Activated CD4-positive, alpha-beta T cell treated with anti-CD3 and anti-CD28 coated beads, Interleukin-10, Interleukin-2, amounts not matched to agents 100 ng/mL and 50 ng/mL, durations not matched to agents 16 hours and 8 hours (primary cell): ENCODE measurements around the gene RFNG.

Source experiments
- DNase-seq: peaks from one replicate; pipeline ENCODE4 v3.0.0-alpha.2; 2020

The RFNG gene

GRCh38 chr17:82023447-82024241 is 28.0 kb downstream of the RFNG start:
- peak; percentile 26 for DNase-seq

DNA sequence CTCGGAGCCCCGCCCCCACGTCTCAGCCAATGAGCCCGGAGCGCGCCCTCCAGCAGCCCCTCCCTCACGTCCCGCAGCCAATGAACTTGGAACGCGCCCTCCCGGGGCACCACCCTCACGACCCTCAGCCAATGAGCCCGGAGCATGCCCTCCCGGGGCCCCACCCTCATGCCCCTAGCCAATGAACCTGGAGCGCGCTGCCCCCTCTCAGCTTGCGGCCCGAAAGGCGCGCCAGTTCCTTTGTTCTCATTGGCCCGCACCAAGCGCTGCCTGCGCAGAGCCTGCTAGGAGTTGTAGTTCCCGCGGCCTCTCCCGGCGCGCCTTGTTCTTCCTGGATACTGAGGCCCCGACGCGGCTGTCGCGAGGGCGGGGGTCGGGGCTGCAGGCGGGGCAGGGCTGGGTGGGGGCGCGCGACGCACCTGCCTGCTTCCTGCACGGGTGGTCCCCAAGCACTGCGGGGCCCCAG is 28.6 kb downstream of the RFNG start, which contains the start of gene LRRC45:
TSS of gene LRRC45 (plus strand) at position 325 of the 466 bp plus-strand sequence. CDS start 339 bp downstream, outside the sequence.
- DNase-seq: peak; percentile 100

DNA sequence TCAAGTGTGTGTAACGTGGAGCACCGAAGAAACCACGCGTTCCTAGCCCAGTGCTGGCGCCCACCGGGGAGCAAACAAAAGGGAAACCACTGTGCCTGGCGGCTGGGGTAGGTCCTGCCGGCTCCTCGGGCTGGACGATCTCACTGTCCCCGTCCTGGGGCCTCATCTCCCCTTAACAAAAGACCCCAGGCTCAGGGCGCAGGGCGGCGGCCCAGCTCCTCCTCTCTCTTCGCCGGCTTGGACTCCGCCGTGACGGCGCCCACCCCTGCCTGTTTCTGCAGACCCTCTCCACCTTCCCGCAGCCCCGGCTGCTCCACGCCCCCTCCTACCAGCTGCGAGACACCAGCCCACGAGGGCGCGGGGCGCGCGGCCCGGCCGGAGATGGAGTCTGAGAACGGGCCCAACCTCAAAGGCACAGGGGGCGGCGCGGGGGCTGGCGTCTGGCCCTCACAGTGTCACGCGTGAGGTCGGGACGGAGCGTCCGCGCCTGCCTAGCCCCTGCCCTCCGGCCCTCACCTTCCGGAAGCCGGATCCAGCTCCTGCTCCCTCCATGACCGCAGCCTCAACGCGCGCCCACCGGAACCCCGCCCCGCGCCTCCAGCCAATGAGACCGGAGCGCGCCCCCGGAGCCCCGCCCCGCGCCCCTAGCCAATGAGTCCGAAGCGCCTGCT is 29.2 kb downstream of the RFNG start, which contains the start of gene CENPX:
TSS of gene CENPX (minus strand) at position 569 of the 671 bp plus-strand sequence. CDS start at position 552, 17 bp downstream.
- DNase-seq: no peak

DNA sequence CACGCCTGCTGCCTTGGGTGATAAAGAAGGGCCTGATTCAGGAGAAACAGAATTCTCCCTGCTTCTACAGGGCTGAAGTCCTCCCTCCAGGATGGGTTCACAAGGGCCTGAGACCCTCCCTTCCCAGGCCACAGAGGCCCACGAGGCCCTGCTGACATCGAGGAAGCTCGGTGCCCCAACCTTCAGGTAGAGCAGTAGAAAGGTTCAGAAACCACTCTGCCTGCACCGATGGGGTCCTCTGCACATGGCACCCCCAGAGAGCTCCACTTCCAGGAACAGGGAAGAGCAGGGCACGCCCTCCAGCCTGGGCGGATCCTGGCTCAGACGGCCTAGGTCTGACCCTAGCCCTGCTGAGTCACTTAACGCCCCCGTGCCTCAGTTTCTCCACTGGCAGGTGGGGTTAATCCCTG is 29.7 kb downstream of the RFNG start:
- DNase-seq: peak; percentile 17

DNA sequence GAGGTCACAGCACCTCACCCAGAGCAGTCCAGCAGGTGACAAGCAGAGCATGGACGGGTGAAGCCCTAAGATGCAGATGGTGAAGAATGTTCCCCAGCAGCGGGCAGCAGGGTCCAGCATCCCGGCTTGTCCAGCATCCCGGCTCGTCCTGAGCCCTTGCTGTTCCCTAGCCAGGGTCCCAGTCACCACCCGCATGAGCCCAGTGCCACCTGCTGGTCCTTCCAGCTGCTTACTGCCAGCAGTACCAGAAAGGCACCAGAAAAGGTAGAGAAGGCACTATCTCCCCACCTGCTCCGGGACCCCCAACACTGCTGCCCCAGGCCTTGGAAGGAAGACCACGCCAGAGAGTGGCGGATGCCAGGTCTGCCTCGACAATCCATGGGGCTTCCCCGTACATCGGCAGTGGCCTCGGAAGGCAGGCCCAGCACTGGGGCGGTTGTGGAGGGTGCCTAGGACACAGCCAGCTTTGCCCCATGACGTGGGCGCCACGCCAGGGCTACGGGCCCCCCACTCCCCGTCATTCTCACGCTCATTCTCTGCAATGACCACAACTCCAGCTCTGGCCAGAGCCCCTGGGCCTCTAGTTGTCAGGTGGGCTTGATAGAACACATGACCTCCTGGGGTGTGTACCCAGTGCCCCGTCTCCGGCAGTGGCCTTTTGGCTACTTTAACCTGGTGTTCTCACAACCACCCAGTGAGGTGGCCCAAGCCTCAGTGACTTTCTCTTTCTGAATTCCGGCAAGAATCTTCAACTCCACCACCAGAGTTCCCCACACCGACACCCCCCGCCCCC is 30.3 kb downstream of the RFNG start:
- DNase-seq: peak; percentile 66

GRCh38 chr17:82020572-82021106 is 31.0 kb downstream of the RFNG start:
- no peak for DNase-seq

DNA sequence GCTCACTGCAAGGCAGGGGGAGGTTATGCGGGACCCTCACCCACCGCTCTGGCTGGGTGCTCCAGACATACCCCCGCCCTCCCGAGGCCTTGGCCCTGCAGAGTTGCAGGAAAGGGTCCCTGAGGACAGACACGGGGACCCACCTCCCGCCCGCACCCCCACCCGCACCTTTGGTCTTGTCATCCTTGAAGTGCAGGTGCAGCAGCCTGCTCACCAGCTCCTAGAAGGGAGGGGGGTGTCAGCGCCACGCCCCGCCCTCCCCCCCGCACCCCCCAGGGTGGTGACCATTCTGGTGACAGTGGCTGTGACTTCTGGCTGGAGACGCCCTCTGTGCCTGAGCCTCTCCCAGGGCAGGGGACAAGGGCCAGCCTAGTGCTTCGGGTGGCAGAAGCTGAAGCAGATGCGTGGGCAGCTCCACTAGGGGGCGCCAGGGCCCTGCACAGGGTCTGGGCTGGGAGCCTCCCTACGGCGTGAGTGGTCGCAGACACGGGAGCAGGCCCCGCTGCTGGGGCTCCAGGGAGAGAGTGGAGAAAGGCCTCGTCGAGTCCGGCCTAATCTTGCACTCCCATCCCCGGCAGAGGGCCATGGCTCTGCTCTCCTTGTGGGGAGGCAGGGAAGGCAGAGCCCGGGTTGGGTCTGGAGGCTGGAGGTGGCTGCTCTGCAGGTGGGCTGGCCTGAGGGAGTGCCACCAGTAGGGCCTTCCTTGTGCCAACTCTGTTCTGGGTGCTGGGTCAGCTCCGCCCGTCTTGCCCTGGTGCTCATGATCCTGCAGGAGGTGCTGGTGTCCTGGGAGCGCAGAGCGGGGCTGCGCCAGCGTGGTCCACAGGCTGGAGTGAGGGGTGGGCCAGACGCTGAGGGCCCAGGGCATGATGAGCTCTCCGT is 31.7 kb downstream of the RFNG start:
- DNase-seq: peak; percentile 81

DNA sequence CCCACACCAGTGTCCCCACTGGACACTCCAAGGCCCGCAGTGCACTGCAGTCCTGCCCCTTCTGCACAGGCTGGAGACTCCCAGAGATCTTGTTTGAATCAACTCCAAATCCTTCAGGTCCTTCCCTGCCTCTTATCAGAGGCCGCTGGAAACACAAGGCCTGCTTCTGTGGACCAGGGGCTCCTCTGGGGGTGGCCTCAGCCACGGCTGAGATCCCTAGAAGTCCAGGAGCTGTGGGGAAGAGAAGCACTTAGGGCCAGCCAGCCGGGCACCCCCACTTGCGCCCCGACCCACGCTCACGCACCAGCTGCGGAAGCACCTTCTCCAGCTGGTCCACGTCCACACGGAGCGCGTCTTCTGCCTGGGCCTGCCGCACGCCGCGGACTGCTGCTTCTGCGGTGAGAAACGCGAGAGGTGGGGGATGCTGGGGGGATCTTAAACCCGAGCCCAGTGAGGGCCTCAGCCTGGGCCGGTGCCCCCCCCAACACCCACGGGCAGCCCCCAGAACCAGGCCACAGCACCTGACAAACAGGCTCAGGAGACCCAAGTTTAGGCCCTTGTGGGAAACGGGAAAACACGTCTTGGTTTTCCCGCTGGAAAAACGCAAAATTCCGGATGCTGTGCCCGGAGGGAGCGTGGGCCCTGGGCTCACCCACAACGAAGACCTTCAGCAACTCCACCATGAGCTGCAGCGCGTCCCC is 32.5 kb downstream of the RFNG start:
- DNase-seq: no peak

- DNase-seq: no peak
These were observed 33.2 kb downstream of the RFNG start for GRCh38 chr17:82018152-82018988.

DNA sequence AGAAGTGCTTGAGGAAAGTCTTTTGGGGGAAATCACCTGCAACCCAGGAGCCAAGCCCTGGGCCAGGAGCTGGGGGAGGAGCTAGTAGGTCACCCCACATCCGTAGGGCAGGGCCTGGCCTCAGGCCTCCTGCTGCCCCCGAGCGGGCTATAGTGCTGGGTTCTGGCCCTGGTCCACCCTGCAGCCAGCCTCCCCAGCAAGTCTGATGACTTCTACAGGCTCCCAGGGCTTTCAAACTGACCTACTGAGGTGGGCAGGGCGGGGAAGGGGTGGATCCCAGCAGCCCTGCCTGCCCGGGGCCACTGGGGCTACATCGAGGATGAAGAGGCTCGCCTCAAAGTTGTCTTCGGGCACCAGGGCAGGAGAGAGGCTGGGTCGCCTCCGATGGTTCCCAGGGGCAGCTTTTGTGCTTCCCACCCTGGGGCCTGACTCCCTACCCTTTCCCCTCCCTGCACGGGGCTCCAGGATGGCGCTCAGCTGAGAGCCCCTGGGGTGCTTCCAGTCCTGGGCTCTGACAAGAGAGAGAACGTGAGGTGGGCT is 33.9 kb downstream of the RFNG start:
- no peak for DNase-seq

DNA sequence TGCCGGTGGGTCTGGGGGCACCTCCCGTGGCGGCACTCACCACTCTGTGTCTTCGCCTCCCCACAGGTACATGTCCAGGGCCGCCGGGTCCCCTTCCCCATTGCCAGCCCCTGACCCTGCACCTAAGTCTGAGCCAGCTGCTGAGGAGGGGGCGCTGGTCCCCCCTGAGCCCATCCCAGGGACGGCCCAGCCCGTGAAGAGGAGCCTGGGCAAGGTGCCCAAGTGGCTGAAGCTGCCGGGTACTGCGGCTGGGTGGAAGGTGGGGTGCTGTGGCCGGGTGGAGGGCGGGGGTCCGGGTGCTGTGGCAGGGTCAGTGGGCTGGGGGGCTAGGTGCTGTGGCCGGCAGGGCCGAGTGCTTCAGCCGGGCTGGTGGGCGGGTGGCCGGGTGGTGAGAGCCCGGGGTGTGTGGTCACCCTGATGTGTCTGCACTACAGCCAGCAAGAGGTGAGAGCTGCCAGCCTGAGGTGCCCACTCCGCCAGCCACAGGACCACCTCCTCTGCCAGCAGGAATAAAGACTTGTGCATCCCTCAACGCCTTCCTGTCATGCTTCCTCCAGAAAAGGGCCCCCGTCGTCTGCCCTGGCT is 34.6 kb downstream of the RFNG start:
- DNase-seq: no peak

DNA sequence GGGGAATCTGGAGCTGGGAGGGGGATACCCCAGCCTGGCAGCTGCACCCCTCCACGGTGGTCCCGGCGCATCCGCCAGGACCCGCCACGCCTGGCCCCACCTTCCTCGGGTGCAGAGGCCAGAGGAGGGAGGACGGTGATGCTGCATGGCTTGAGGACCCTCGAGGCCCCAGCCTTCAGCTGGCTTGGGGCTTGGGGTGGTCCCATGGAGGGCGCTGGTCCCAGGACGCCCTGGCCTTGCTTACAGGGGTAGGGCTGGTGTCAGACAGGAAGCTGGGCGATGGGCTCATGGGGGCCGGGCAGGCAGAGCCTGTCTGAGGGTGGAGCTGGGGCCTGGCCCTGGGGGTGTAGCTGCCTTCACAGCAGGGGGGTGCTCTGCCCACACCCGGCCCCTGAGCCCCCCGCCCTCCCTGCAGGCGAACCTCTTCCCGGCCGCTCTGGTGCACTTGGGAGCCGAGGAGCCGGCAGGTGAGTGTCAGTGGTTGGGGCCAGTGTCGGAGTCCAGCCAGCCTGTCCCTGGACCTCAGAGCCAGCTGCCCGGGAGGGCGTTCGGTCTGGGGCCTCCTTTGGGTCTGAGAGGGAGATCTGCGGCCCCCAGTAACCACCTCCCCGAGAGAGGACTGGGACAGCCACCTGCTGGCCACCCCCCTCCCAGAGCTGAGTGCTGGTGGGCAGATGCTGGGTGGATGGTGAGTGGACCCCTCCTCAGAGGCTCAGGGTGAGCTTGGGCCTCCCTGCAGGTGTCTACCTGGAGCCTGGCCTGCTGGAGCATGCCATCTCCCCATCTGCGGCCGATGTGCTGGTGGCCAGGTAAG is 35.3 kb downstream of the RFNG start:
- DNase-seq: no peak

- no peak for DNase-seq
These were observed 36.2 kb downstream of the RFNG start for GRCh38 chr17:82015311-82015971.

- DNase-seq: no peak
These were observed 36.7 kb downstream of the RFNG start for GRCh38 chr17:82014971-82015310.

DNA sequence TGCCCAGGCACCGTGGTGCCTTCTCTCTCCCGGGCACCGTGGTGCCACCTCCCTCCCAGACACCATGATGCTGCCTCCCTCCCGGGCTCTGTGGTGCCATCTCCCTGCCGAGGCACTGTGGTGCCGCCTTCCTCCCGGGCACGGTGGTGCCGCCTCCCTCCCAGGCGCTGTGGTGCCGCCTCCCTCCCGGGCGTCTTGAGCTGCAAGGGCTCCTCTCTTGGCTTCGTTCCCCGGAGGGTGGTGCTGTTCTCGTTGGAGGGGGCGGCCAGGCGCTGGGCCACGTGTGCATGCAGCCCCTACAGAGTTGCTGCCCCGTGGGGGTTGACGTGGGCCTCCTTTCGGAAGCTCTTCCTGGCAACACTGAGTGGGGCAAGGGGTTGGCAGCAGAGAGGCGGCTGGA is 37.2 kb downstream of the RFNG start:
- DNase-seq: no peak

DNA sequence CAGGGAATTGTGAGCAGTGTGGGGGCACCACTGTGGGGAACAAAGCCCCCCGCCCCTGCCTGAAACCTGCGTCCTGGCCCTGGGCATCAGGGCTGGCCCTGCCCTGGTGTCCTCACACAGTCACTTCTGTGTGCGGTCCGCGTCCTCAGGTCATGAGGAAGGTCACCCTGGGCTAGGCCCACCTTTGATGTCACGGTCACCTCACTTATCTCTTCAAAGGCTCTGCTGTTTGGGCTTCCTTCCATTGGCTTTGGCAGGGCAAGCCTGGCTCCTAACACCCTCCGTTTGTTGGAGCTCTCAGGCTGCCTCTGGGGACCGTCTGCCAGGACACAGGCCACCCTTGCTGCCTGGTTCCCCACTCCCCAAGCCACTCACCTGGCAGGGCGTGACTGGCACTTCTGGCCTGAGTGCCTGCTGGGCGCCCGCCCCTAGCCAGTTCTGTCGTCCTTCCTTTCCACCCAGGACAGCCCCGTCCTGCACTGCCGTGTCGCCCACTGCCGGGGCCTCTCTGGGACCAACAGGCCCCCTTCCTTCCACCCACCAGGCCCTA is 37.8 kb downstream of the RFNG start:
- no peak for DNase-seq

DNA sequence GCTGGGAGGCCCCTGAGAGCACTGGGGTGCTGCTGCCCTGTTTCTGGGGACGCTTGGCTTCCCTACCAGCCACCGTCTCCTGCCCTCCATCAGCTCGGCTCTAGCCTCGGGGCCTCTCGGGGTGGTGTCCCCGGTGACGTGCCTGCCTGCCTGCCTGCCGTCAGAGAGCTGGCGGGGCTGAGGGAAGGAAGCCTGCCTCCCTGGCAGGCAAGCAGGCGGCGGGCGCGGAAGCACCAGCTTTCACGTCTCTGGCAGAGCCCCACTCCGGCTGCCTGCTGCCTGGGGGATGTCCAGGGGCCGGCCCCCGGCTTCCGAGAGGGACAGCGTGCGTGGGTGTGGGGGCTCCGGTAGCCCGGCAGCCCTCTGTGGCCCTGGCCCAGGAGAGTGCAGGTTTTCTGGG is 38.3 kb downstream of the RFNG start:
- no peak for DNase-seq
